OCI-LY7 (cell line): ENCODE results near the gene ACOT13. TPM values are rescaled to one million over a fixed set of nuclear protein-coding genes. Genes with fewer than 3 reads are reported as not detected.

Experiments used
- BruUV-seq: library from RNA; stranded (reverse); fragments of 400-500 nt; replicated peaks from 2 replicates; lab custom pipeline; 2021; lab: Mats Ljungman, UMichigan
- CTCF ChIA-PET: fragments of 300-600 bp; sonication (Branson Sonifier 250); formaldehyde crosslinking; loops from one replicate; lab custom pipeline; 2022; ENCODE audit warnings: antibody characterized with exemption; ENCODE audit not compliant: unreplicated experiment; lab: Charles Lee
- POLR2A ChIA-PET: fragments of 300-600 bp; sonication (Branson Sonifier 250); formaldehyde crosslinking; loops from one replicate; lab custom pipeline; 2022; ENCODE audit warnings: antibody characterized with exemption; lab: Charles Lee
- DNase-seq: peaks from one replicate; pipeline ENCODE4 v3.0.0-alpha.2; 2015; ENCODE audit warnings: low spot score
- H2AFZ ChIP-seq: fragments of 200-600 bp; sonication (generic), shearing (Covaris generic); 2 replicates; pipeline ENCODE4 v1.6.1; 2014; ENCODE audit warnings: mild to moderate bottlenecking, antibody characterized with exemption, low read length, moderate library complexity
- H3K27ac ChIP-seq: fragments of 200-600 bp; sonication (generic); 2 replicates; pipeline ENCODE4 v1.5.1; 2014; ENCODE audit warnings: mixed run types, low read depth, mild to moderate bottlenecking, moderate library complexity, low read length, inconsistent platforms; ENCODE audit not compliant: poor library complexity, severe bottlenecking
- H3K36me3 ChIP-seq: fragments of 200-600 bp; sonication (generic); 2 replicates; pipeline ENCODE4 v1.6.1; 2014; ENCODE audit warnings: mild to moderate bottlenecking, antibody characterized with exemption, low read length, moderate library complexity, mixed read lengths; ENCODE audit not compliant: insufficient read depth
- H3K4me1 ChIP-seq: fragments of 200-600 bp; sonication (generic); 2 replicates; pipeline ENCODE4 v1.5.1; 2014; ENCODE audit warnings: mild to moderate bottlenecking, low read length; ENCODE audit not compliant: insufficient read depth, poor library complexity, severe bottlenecking
- H3K4me2 ChIP-seq: fragments of 200-600 bp; sonication (generic); 2 replicates; pipeline ENCODE4 v1.6.1; 2014; ENCODE audit warnings: mild to moderate bottlenecking, low read length
- H3K4me3 ChIP-seq: fragments of 200-600 bp; sonication (generic); 2 replicates; pipeline ENCODE4 v1.5.1; 2014; ENCODE audit warnings: mild to moderate bottlenecking, low read depth, low read length; ENCODE audit not compliant: poor library complexity, severe bottlenecking
- H3K79me2 ChIP-seq: fragments of 200-600 bp; sonication (generic); 2 replicates; pipeline ENCODE4 v1.6.1; 2016; ENCODE audit warnings: low read depth, mild to moderate bottlenecking, low read length, moderate library complexity, mixed read lengths; ENCODE audit not compliant: insufficient read depth
- H3K9me2 ChIP-seq: fragments of 200-600 bp; sonication (generic); 2 replicates; pipeline ENCODE4 v1.6.1; 2016; ENCODE audit warnings: mild to moderate bottlenecking, low read length, mixed read lengths; ENCODE audit not compliant: insufficient read depth
- H3K9me3 ChIP-seq: fragments of 200-600 bp; sonication (generic); 2 replicates; pipeline ENCODE4 v1.6.1; 2014; ENCODE audit warnings: mild to moderate bottlenecking, mixed run types, low read length, mixed read lengths
- H4K20me1 ChIP-seq: fragments of 200-600 bp; sonication (generic); 2 replicates; pipeline ENCODE4 v1.6.1; 2014; ENCODE audit warnings: mild to moderate bottlenecking, antibody characterized with exemption, low read length, moderate library complexity, mixed read lengths; ENCODE audit not compliant: insufficient read depth
- CTCF ChIP-seq: fragments of 200-600 bp; sonication (generic); conservative IDR thresholded peaks from 2 replicates; pipeline ENCODE4 v1.5.1; 2014; ENCODE audit warnings: mild to moderate bottlenecking, antibody characterized with exemption, low read length, moderate library complexity, mixed read lengths
- EZH2phosphoT487 ChIP-seq: fragments of 200-600 bp; sonication (generic); IDR thresholded peaks from 2 replicates; pipeline ENCODE4 v1.6.1; 2018; ENCODE audit warnings: low read depth, borderline replicate concordance, mild to moderate bottlenecking, mixed run types, antibody characterized with exemption, low read length, moderate library complexity, mixed read lengths
- intact Hi-C: fragments of 100-400 bp; cut with micrococcal nuclease; formaldehyde crosslinking; loops from one replicate; pipeline ENCODE4 v1.10.0; 2022; ENCODE audit not compliant: unreplicated experiment
- total RNA-seq, 2 experiments: library from RNA; depleted of rRNA in 1 of 2; stranded (reverse); fragments of >200 nt in 1 of 2; shearing (Covaris generic) in 1 of 2; gene quantifications; 2 replicates each; pipeline ENCODE4 v1.2.3, GENCODE V29; 2014 to 2022

Gene ACOT13
- total RNA-seq, 2 experiments from 2014 or later, result 4.1 to 16.4 TPM

DNA sequence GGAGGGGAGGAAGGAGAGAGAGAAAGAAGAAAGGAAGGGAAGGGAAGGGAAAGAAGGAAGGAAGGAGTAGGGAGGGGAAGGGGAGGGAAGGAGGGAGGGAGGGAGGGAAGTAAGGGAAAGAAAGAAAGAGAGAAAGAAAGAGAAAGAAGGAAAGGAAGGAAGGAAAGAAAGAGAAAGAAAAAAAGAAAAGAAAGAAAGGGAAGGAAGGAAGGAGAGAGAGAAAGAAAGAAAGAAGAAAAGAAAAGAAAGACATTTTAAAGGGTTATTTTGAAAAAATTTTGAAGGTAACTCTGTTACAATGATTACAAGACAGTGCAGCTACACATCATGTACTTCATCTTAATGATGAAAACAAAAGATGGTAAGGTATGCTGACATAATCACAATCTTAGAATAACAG lies 24.8 kb upstream of the ACOT13 start:
- H3K4me3 ChIP-seq, result no peak overlapping the region
- CTCF ChIA-PET, result no interaction called here
- H3K4me1 ChIP-seq, result peaks cover 17% of the 10 kb centered on the region
- no peak overlapping the region for H3K4me2 ChIP-seq
- intact Hi-C loops, result no loop called here
- no peaks in the 10 kb centered on the region for H3K79me2 ChIP-seq
- H3K27ac ChIP-seq, result no peak overlapping the region
- no peaks in the 10 kb centered on the region for H4K20me1 ChIP-seq
- H3K9me2 ChIP-seq, result no peaks in the 10 kb centered on the region
- TF ChIP-seq EZH2phosphoT487, result no peak
- TF ChIP-seq CTCF, result no peak
- H3K36me3 ChIP-seq, result no peaks in the 10 kb centered on the region
- BruUV-seq, result no TSS peak
- 0 out of 2 replicates have a peak, but pooled peaks cover 3% of the 10 kb centered on the region for H3K9me3 ChIP-seq
- H2AFZ ChIP-seq, result no peak overlapping the region
- DNase-seq, result no peak
- POLR2A ChIA-PET, result interaction anchor here (0.6 kb wide), 1 partner anchor 105 kb away, joined by 3 read pairs; no protein-coding TSS in a partner anchor

DNA sequence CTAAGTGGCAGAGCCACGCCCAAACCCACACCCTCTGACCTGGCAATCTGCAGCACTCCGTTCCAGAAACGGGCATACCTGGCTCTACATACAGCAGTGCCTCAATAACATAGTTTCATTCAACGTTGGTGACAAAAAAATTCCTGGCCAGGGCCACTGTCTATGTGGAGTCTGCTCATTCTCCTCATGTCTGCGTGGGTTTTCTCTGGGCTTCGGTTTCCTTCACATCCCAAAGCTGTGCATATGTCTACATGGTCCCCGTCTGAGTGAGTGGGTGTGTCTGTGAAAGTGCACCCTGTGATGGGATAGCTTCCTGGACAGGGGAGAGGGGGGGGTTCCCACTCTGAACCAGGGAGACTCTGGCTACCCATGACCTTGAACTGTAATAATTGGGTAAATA lies 23.0 kb upstream of the ACOT13 start:
- BruUV-seq, result no TSS peak
- DNase-seq, result no peak
- H4K20me1 ChIP-seq, result no peaks in the 10 kb centered on the region
- ChIA-PET CTCF (no interaction called here), POLR2A (interaction anchor here (0.6 to 1.1 kb wide), 2 partner anchors 11 to 123 kb away, joined by 3 to 4 read pairs; no protein-coding TSS in a partner anchor)
- H3K36me3 ChIP-seq, result no peaks in the 10 kb centered on the region
- peaks cover 17% of the 10 kb centered on the region for H3K4me1 ChIP-seq
- H3K9me3 ChIP-seq, result 0 out of 2 replicates have a peak, but pooled peaks cover 3% of the 10 kb centered on the region
- TF ChIP-seq CTCF (no peak), EZH2phosphoT487 (no peak)
- intact Hi-C loops, result no loop called here
- H3K9me2 ChIP-seq, result no peaks in the 10 kb centered on the region
- H3K4me3 ChIP-seq, result no peak overlapping the region
- H3K79me2 ChIP-seq, result no peaks in the 10 kb centered on the region
- no peak overlapping the region for H3K27ac ChIP-seq
- H3K4me2 ChIP-seq, result no peak overlapping the region; the same call in 1 of the 2 replicates
- H2AFZ ChIP-seq, result no peak overlapping the region

- intact Hi-C loops, result no loop called here
- Histone ChIP-seq H3K9me3 (no peaks in the 10 kb centered on the region), H4K20me1 (no peaks in the 10 kb centered on the region), H3K9me2 (no peaks in the 10 kb centered on the region), H3K79me2 (no peaks in the 10 kb centered on the region), H3K4me3 (no peak overlapping the region), H2AFZ (peak overlapping the region; percentile 92; the same call in 1 of the 2 replicates), H3K4me1 (peaks cover 17% of the 10 kb centered on the region), H3K36me3 (no peaks in the 10 kb centered on the region), H3K4me2 (peak overlapping the region; percentile 82), H3K27ac (no peak overlapping the region)
- ChIA-PET CTCF (no interaction called here), POLR2A (interaction anchor here (1.1 to 3.4 kb wide), 2 partner anchors 11 to 21 kb away, joined by 3 to 17 read pairs; no protein-coding TSS in a partner anchor)
- TF ChIP-seq EZH2phosphoT487 (no peak), CTCF (no peak)
- no peak for DNase-seq
- no TSS peak for BruUV-seq
Measured at GRCh38 chr6:24644377-24644776, 22.5 kb upstream of the ACOT13 start.
